ENCODE data around the gene GPR173. TPM values are rescaled to one million over a fixed set of nuclear protein-coding genes. Genes with fewer than 3 reads are reported as not detected.

The GPR173 gene
- total and polyA plus RNA-seq, 2 of the 8 experiments (the other 6 are each of a cell fraction or from before 2014, with no cell fraction given), result 7.0 to 11.3 TPM

DNA sequence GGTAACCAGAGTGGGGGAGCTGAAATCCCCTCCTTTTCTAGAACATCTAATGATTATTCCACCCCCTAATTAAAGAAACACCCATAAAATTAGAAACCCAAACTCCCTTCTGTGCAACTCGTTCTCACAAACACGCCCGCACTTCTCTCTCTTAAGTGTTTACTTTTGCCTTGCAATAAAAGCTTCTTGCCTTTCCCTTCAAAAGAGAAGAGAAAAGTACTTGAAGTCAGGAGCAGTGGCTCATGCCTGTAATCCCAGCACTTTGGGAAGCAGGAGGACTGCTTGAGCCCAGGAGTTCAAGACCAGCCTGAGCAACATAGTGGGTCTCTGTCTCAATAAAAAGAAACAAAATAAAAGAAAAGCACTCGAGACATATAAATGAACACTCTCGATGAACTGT, 3.6 kb upstream of the GPR173 start:
- no peak overlapping the region for H4K91ac ChIP-seq (replicated peaks; ENCODE audit: insufficient read length, low read length)
- H2BK5ac ChIP-seq (ENCODE audit: low read depth, low read length), result no peak overlapping the region
- CTCF ChIA-PET (ENCODE audit: partially characterized antibody), result no interaction called here
- TF ChIP-seq NANOG (IDR thresholded peaks at IDR 0.05; ENCODE audit: insufficient read depth, low read depth, low read length, poor library complexity, severe bottlenecking), result no peak
- TF ChIP-seq MAFK (IDR thresholded peaks at IDR 0.05; ENCODE audit: low read depth, low read length), result no peak
- no peak for TF ChIP-seq KDM1A (IDR thresholded peaks at IDR 0.05; ENCODE audit: borderline replicate concordance, low read length)
- no peak for TF ChIP-seq POLR2AphosphoS5 (IDR thresholded peaks at IDR 0.05; ENCODE audit: low read depth, low read length)
- no peak for TF ChIP-seq HDAC2 (IDR thresholded peaks at IDR 0.05; ENCODE audit: borderline replicate concordance in 1 of 2, low read depth in 2 of 2, low read length in 2 of 2)
- TF ChIP-seq EP300 (IDR thresholded peaks at IDR 0.05; ENCODE audit: borderline replicate concordance in 1 of 2, low read depth in 2 of 2, low read length in 2 of 2), result no peak
- TF ChIP-seq EGR1 (IDR thresholded peaks at IDR 0.05; ENCODE audit: borderline replicate concordance, low read depth, low read length), result no peak
- TF ChIP-seq RFX5 (IDR thresholded peaks at IDR 0.05; ENCODE audit: borderline replicate concordance, low read depth, low read length), result no peak
- no peak for TF ChIP-seq POLR2A (IDR thresholded peaks at IDR 0.05; ENCODE audit: control extremely low read depth in 1 of 2, low read depth in 2 of 2, low read length in 2 of 2)
- TF ChIP-seq JUND (IDR thresholded peaks at IDR 0.05; ENCODE audit: low read length), result no peak
- no peak for TF ChIP-seq BACH1 (IDR thresholded peaks at IDR 0.05; ENCODE audit: low read length)
- no peak for TF ChIP-seq BCL11A (IDR thresholded peaks at IDR 0.05; ENCODE audit: low read depth in 2 of 2, low read length in 2 of 2)
- no peak for TF ChIP-seq HDAC6 (IDR thresholded peaks at IDR 0.05; ENCODE audit: low read depth, low read length)
- TF ChIP-seq CBX5 (IDR thresholded peaks at IDR 0.05; ENCODE audit: low read depth, low read length), result no peak
- TF ChIP-seq CBX8 (IDR thresholded peaks at IDR 0.05; ENCODE audit: borderline replicate concordance, low read depth, low read length), result no peak

More for the DNA sequence above, 3.6 kb upstream of the GPR173 start:
- H3K4me3 ChIP-seq (ENCODE audit: extremely low read depth in 1 of 4, insufficient read depth in 2 of 4, low read depth in 3 of 4, low read length in 4 of 4), result no peak overlapping the region
- no peaks in the 10 kb centered on the region for H3K36me3 ChIP-seq (ENCODE audit: control insufficient read depth in 2 of 4, insufficient read depth in 4 of 4, low read length in 3 of 4)
- no peak overlapping the region for H3K56ac ChIP-seq (replicated peaks; ENCODE audit: insufficient read length, low read depth, low read length)
- no peak for FAIRE-seq
- H2BK15ac ChIP-seq (ENCODE audit: low read length), result no peak overlapping the region
- no peak overlapping the region for H2BK120ac ChIP-seq (replicated peaks; ENCODE audit: low read depth, low read length)
- no peak overlapping the region for H4K5ac ChIP-seq (ENCODE audit: insufficient read length, low read depth, low read length)
- H3K18ac ChIP-seq (ENCODE audit: extremely low read depth, low read length), result no peak overlapping the region
- 96% methylated on average over 5 of the region's 5 CpGs; no CpG with 5 or more reads in 1 of the 2 experiments for WGBS, 2 experiments (ENCODE audit: extremely low coverage in 1 of 2, insufficient coverage in 1 of 2, insufficient read length in 1 of 2, insufficient replicate concordance in 2 of 2, low coverage in 1 of 2, low lambda C conversion rate in 2 of 2, missing lambda C conversion rate in 1 of 2)
- no peaks in the 10 kb centered on the region for H3K9me3 ChIP-seq (ENCODE audit: insufficient read depth in 2 of 2, low read depth in 1 of 2, low read length in 1 of 2)
- POLR2A ChIA-PET (ENCODE audit: partially characterized antibody), result no interaction called here
- no peaks in the 10 kb centered on the region for H3K27me3 ChIP-seq (replicated peaks in 1 of 4; ENCODE audit: control insufficient read depth in 3 of 4, extremely low read depth in 1 of 4, insufficient read depth in 3 of 4, low read length in 3 of 4)
- H4K8ac ChIP-seq (ENCODE audit: extremely low read depth, insufficient read depth, low read length), result no peak overlapping the region
- H4K20me1 ChIP-seq (replicated peaks in 1 of 2; ENCODE audit: control insufficient read depth in 1 of 2, insufficient read depth in 2 of 2, low read length in 2 of 2), result no peaks in the 10 kb centered on the region
- no peak overlapping the region for H2BK20ac ChIP-seq (ENCODE audit: low read length)
- no peak overlapping the region for H2AFZ ChIP-seq (ENCODE audit: low read length)
- H3K4me2 ChIP-seq (ENCODE audit: insufficient read depth in 1 of 2, low read depth in 2 of 2, low read length in 2 of 2), result no peak overlapping the region
- peaks cover 4% of the 10 kb centered on the region; the same call in 1 of the 2 replicates for H3K23me2 ChIP-seq (ENCODE audit: low read depth, low read length)
- no peak overlapping the region for H3K27ac ChIP-seq (ENCODE audit: low read depth, low read length)
- H3K23ac ChIP-seq (ENCODE audit: insufficient read length), result no peak overlapping the region
- peaks cover 0 to 3% of the 10 kb centered on the region in 2 experiments; a peak in 1 of 4 replicates for H3K79me2 ChIP-seq (ENCODE audit: control insufficient read depth in 1 of 2, insufficient read depth in 2 of 2, low read length in 2 of 2)
- H2BK12ac ChIP-seq (ENCODE audit: low read depth, low read length), result no peak overlapping the region
- no peak overlapping the region for H3K4ac ChIP-seq (replicated peaks; ENCODE audit: insufficient read length, low read depth, low read length)
- no peaks in the 10 kb centered on the region for H3K79me1 ChIP-seq (ENCODE audit: low read depth, low read length)
- no peak overlapping the region for H3K9ac ChIP-seq (replicated peaks in 1 of 4; ENCODE audit: extremely low read depth in 1 of 4, low read depth in 3 of 4, low read length in 3 of 4)
- DNase-seq (ENCODE audit: low read depth in 1 of 2, low spot score in 2 of 2), result no peak
- no peak overlapping the region for H2AK5ac ChIP-seq (ENCODE audit: low read depth, low read length)
- H3K4me1 ChIP-seq (replicated peaks in 1 of 4; ENCODE audit: control insufficient read depth in 3 of 4, insufficient read depth in 4 of 4, low read length in 3 of 4), result peaks cover 0 to 3% (median 0%) of the 10 kb centered on the region in 4 experiments; a peak in 1 of 7 replicates
- no peak overlapping the region for H3K14ac ChIP-seq (ENCODE audit: insufficient read length)
